ENCODE measurements around the gene ALPK3.

The ALPK3 gene

GRCh38 chr15:84908564-84908963, 91.4 kb downstream of the ALPK3 start:
- H3K27ac ChIP-seq (ENCODE audit: low read depth, low read length), result no peak overlapping the region
- H3K9me2 ChIP-seq (replicated peaks; ENCODE audit: control insufficient read depth, low read length), result no peaks in the 10 kb centered on the region
- H3K36me3 ChIP-seq (ENCODE audit: control insufficient read depth, low read length), result no peaks in the 10 kb centered on the region
- H3F3A ChIP-seq (ENCODE audit: control insufficient read depth, insufficient read depth), result no peaks in the 10 kb centered on the region
- no peaks in the 10 kb centered on the region for H4K20me1 ChIP-seq (ENCODE audit: control insufficient read depth, insufficient read depth, low read depth, low read length)
- H3K27me3 ChIP-seq (ENCODE audit: control insufficient read depth, low read length), result no peaks in the 10 kb centered on the region
- no peaks in the 10 kb centered on the region for H3K79me2 ChIP-seq (ENCODE audit: control insufficient read depth, low read length)
- no peaks in the 10 kb centered on the region for H3K9me3 ChIP-seq (ENCODE audit: control insufficient read depth, insufficient read depth, low read length)
- no peak for TF ChIP-seq CTCF (IDR thresholded peaks at IDR 0.05; ENCODE audit: low read depth, low read length, poor library complexity, severe bottlenecking)
- no peak for TF ChIP-seq EZH2phosphoT487 (IDR thresholded peaks at IDR 0.05; ENCODE audit: borderline replicate concordance, low read length)
- no peaks in the 10 kb centered on the region for H3K4me1 ChIP-seq (ENCODE audit: control insufficient read depth, low read length)
- H3K4me2 ChIP-seq (ENCODE audit: low read length), result no peak overlapping the region
- no peak overlapping the region for H3K4me3 ChIP-seq (ENCODE audit: low read length)

- Histone ChIP-seq H3F3A (ENCODE audit: control insufficient read depth, insufficient read depth) (no peaks in the 10 kb centered on the region), H3K9me2 (replicated peaks; ENCODE audit: control insufficient read depth, low read length) (no peaks in the 10 kb centered on the region), H3K4me1 (ENCODE audit: control insufficient read depth, low read length) (no peaks in the 10 kb centered on the region), H3K4me2 (ENCODE audit: low read length) (no peak overlapping the region), H3K36me3 (ENCODE audit: control insufficient read depth, low read length) (no peaks in the 10 kb centered on the region), H3K27me3 (ENCODE audit: control insufficient read depth, low read length) (no peaks in the 10 kb centered on the region), H3K79me2 (ENCODE audit: control insufficient read depth, low read length) (no peaks in the 10 kb centered on the region), H3K27ac (ENCODE audit: low read depth, low read length) (no peak overlapping the region), H3K4me3 (ENCODE audit: low read length) (no peak overlapping the region), H4K20me1 (ENCODE audit: control insufficient read depth, insufficient read depth, low read depth, low read length) (no peaks in the 10 kb centered on the region), H3K9me3 (ENCODE audit: control insufficient read depth, insufficient read depth, low read length) (no peaks in the 10 kb centered on the region)
- TF ChIP-seq EZH2phosphoT487 (IDR thresholded peaks at IDR 0.05; ENCODE audit: borderline replicate concordance, low read length) (no peak), CTCF (IDR thresholded peaks at IDR 0.05; ENCODE audit: low read depth, low read length, poor library complexity, severe bottlenecking) (no peak)
Measured at GRCh38 chr15:84909029-84909428, 91.9 kb downstream of the ALPK3 start.

DNA sequence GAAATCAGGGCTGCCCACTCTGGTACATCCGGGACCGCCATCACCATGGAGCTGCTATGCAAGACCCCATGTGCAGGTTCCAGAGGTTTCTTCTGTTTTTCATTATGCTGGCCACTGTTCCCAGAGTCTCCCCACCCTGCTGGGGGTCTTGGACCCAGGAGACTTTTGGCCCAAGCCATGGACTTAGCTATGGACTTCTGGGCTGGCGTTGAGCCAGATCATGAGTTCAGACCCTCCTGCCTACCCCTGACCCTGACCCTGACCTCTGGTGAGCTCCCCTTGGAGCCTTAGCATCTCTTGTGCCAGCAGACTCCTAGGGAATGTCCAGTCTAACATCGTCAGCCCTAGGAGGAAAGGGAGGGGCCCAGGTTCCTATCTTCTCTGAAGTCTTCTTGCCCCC, 92.6 kb downstream of the ALPK3 start:
- Histone ChIP-seq H3K9me3 (ENCODE audit: control insufficient read depth, insufficient read depth, low read length) (no peaks in the 10 kb centered on the region), H3K27ac (ENCODE audit: low read depth, low read length) (no peak overlapping the region), H3K4me3 (ENCODE audit: low read length) (no peak overlapping the region), H3K36me3 (ENCODE audit: control insufficient read depth, low read length) (no peaks in the 10 kb centered on the region), H3K4me2 (ENCODE audit: low read length) (no peak overlapping the region), H3F3A (ENCODE audit: control insufficient read depth, insufficient read depth) (no peaks in the 10 kb centered on the region), H3K4me1 (ENCODE audit: control insufficient read depth, low read length) (peaks cover 4% of the 10 kb centered on the region), H3K9me2 (replicated peaks; ENCODE audit: control insufficient read depth, low read length) (no peaks in the 10 kb centered on the region), H3K79me2 (ENCODE audit: control insufficient read depth, low read length) (no peaks in the 10 kb centered on the region), H4K20me1 (ENCODE audit: control insufficient read depth, insufficient read depth, low read depth, low read length) (no peaks in the 10 kb centered on the region), H3K27me3 (ENCODE audit: control insufficient read depth, low read length) (peaks cover under 1% of the 10 kb centered on the region; the same call in 1 of the 2 replicates)
- no peak for TF ChIP-seq EZH2phosphoT487 (IDR thresholded peaks at IDR 0.05; ENCODE audit: borderline replicate concordance, low read length)
- TF ChIP-seq CTCF (IDR thresholded peaks at IDR 0.05; ENCODE audit: low read depth, low read length, poor library complexity, severe bottlenecking), result no peak
